GM18498 (cell line): ENCODE data around the gene SOCS3.
"Not testable (repeated sequence)": the region's sequence is repeated elsewhere in the genome, so short reads cannot be mapped to it uniquely, and the experiment has no call there.

ENCODE experiments used
- ATAC-seq: cut with Tn5 transposase; IDR thresholded peaks from one replicate; pipeline ENCODE4 v1.9.1; 2021; ENCODE audit warnings: mild to moderate bottlenecking, moderate library complexity; ENCODE audit not compliant: unreplicated experiment

SOCS3 gene

DNA sequence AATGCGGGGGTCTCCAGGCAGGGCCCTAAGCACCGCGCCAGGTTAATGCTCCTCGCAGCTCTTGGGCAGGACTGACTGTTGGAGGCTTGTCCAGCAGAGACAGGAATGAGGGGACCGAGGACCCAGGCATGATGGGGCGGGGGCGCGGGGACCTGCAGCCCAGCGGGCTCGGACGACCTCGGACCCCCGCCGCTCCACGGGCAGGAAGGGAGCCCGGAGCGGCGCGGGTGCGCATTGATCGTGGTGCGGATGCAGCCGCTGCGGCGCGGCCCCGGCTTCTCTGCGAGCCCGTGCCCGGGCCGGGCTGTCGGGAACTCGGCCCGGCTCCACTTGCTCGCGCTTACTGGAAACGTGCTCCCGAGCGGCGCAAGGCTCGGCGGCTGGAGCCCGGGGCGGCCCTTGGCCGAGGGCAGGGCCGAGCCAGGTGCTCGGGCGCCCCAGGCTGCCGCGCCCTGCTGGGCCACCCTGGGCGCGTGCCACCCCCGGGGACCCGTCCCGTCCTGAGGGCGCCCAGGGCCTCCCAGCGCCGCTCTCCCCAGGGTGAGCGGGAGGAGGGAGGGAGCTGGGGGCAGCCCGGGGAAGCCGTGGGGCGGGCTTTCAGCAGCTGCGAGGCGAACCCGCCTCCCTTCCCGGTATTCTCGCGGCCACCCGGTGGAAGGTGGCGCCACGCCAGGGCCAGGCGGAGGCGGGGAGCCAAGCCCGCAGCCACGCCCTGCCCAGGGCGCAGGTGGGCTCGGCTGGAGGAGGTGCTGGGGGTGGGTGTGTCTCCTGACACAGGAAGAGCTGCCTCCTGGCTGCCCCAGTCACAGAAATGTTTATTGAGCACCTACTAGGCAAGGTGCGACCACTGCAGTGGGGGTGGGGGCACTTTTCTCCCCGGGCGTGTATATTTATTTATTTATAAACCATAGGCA is 45.9 kb downstream of the SOCS3 start:
- ATAC-seq, result no peak

DNA sequence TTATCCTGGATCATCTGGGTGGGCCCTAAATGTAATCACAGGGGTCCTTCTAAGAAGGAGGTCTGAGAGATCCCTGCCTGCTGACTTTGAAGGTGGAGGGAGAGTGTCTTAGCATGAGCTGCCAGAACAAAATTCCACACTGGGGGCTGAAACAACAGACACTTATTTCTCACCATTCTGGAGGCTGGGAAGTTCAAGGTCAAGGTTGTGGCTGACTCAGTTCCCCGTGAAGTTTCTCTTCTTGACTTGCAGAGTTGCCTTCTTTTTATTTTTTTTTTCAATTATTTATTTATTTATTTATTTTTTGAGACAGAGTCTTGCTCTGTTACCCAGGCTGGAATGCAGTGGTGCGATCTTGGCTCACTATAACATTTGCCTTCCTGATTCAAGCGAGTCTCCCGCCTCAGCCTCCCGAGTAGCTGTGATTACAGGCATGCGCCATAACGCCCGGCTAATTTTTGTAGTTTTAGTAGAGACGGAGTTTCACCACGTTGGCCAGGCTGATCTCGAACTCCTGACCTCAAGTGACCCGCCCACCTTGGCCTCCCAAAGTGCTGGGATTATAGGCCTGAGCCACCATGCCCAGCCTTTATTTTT is 50.1 kb downstream of the SOCS3 start:
- not testable (repeated sequence) for ATAC-seq

DNA sequence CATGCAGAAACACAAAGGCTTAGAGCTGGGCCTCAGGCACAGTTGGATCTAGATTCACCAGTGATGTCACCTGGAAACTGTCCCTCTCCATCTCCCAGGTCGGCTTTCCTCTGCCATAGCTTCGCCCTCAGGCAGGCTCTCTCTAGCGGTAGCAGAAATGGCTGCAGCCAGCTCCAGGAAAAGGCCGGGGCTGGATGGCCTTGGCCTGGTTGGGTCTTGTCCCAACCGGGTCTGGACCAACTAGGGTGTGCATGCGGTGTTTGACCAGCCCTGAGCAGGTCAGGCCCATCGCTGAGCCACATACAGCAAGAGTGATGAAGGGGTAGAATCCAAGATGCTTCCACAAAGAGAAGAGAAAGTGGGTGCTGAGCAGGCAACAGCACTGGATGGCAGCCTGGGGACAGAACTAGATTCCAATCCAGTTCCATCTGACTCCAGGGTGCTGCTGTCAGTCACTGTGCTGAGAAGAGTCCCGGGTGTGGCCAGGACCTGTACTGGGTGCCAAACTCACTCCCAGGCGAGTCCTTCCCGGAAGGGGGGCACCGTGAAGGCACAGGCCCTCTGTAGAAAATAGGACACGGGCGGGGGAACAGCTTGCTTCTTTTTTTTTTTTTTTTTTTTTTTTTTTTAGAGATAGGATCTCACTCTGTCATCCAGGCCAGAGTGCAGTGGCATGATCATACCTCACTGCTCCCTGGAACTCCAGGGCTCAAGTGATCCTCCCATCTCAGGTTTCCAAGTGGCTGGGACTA is 51.8 kb downstream of the SOCS3 start:
- no peak for ATAC-seq

DNA sequence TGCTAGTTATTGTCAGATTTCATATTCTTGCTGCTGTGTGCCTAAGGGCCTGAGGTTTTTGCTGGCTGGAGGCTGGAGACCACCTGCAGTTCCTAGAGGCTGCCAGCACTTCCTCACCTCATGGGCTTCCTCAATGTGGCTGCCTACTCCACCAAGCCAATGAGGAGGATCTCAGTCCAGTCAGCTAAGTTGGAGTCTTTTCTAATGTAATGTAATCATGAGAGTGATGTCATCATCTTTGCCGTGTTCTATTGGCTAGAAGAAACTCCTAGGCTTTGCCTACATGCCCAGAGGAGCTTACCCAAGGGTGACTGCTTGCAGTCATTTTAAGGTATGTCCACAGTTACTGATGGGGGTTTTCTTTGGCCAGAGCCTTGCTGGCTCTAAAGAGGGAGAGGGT is 53.0 kb downstream of the SOCS3 start:
- no peak for ATAC-seq
